ENCODE results near the gene MARCKS. TPM values are rescaled to one million over a fixed set of nuclear protein-coding genes. Genes with fewer than 3 reads are reported as not detected.
A peak's percentile ranks its signal among the peaks of the same experiment; 100 is the strongest.

MARCKS gene
- total and polyA plus RNA-seq, 2 of the 13 experiments (the other 11 are each of a cell fraction or from before 2014, with no cell fraction given), result 30.5 to 39.5 TPM

- TF ChIP-seq ZNF878 (CRISPR knock-in tag; IDR thresholded peaks at IDR 0.05) (peak; percentile 62; the same call in 1 of the 2 replicates), ISL2 (CRISPR knock-in tag; IDR thresholded peaks at IDR 0.05) (peak; percentile 29; the same call in 1 of the 2 replicates), PITX1 (CRISPR knock-in tag; IDR thresholded peaks at IDR 0.05) (peak; percentile 35; the same call in 1 of the 2 replicates), REST (IDR thresholded peaks at IDR 0.05; ENCODE audit: borderline replicate concordance in 1 of 2, low read depth in 1 of 2, low read length in 2 of 2) (peak in 1 of 2 experiments; percentile 35; a peak in 1 of 4 replicates), HINFP (CRISPR knock-in tag; IDR thresholded peaks at IDR 0.05; ENCODE audit: low read depth) (peak; percentile 92), FOXO4 (CRISPR knock-in tag; conservative IDR thresholded peaks at IDR 0.05) (no peak), ZNF800 (CRISPR knock-in tag; IDR thresholded peaks at IDR 0.05) (0 out of 2 replicates have a peak, but pooled peaks have one; percentile 29), ZNF543 (CRISPR knock-in tag; IDR thresholded peaks at IDR 0.05) (peak; percentile 63; the same call in 1 of the 2 replicates), PBX3 (CRISPR knock-in tag; IDR thresholded peaks at IDR 0.05; ENCODE audit: borderline replicate concordance) (no peak), ZNF746 (CRISPR knock-in tag; IDR thresholded peaks at IDR 0.05) (no peak), KDM6A (CRISPR knock-in tag; IDR thresholded peaks at IDR 0.05; ENCODE audit: low read depth) (no peak), RERE (CRISPR knock-in tag; IDR thresholded peaks at IDR 0.05; ENCODE audit: low read depth) (no peak)
Measured at GRCh38 chr6:113873043-113873667, 16.0 kb downstream of the MARCKS start (continued).
